Fibroblast of skin of scalp (primary cell): ENCODE results near the gene ABCC11.
"Not testable (repeated sequence)": the region's sequence is repeated elsewhere in the genome, so short reads cannot be mapped to it uniquely, and the experiment has no call there.

ENCODE experiments used
- DNase-seq: peaks from one replicate; pipeline ENCODE4 v3.0.0-alpha.2; 2013

ABCC11 gene

GRCh38 chr16:48246066-48246465 is 1.3 kb downstream of the ABCC11 start:
- DNase-seq = no peak

GRCh38 chr16:48244863-48245195 is 2.5 kb downstream of the ABCC11 start:
- no peak for DNase-seq

GRCh38 chr16:48244080-48244862 is 3.1 kb downstream of the ABCC11 start, which contains the start of gene LONP2:
TSS of gene LONP2 (plus strand) at chr16:48244300. CDS start at chr16:48244389, 89 bp downstream.
- peak; percentile 89 for DNase-seq

- not testable (repeated sequence) for DNase-seq
These were observed 7.2 kb downstream of the ABCC11 start for GRCh38 chr16:48240147-48240546.

- DNase-seq = no peak
These were observed 11.1 kb downstream of the ABCC11 start for GRCh38 chr16:48236286-48236685.

- no peak for DNase-seq
These were observed 11.7 kb downstream of the ABCC11 start for GRCh38 chr16:48235556-48236136.

- DNase-seq = no peak
These were observed 12.2 kb downstream of the ABCC11 start for GRCh38 chr16:48235058-48235555.

- no peak for DNase-seq
These were observed 12.7 kb downstream of the ABCC11 start for GRCh38 chr16:48234630-48235029.

- DNase-seq = no peak
These were observed 14.8 kb downstream of the ABCC11 start for GRCh38 chr16:48232493-48233040.

- peak; percentile 42 for DNase-seq
These were observed 15.4 kb downstream of the ABCC11 start for GRCh38 chr16:48231727-48232492.

GRCh38 chr16:48225456-48225855 is 21.9 kb downstream of the ABCC11 start:
- DNase-seq = peak; percentile 9

- DNase-seq = no peak
These were observed 23.8 kb downstream of the ABCC11 start for GRCh38 chr16:48223490-48223889.

- no peak for DNase-seq
These were observed 26.4 kb downstream of the ABCC11 start for GRCh38 chr16:48220891-48221290.

- no peak for DNase-seq
These were observed 28.9 kb downstream of the ABCC11 start for GRCh38 chr16:48218473-48218872.

- DNase-seq = no peak
These were observed 29.6 kb downstream of the ABCC11 start for GRCh38 chr16:48217708-48218107.

GRCh38 chr16:48215738-48216137 is 31.6 kb downstream of the ABCC11 start:
- DNase-seq = no peak

GRCh38 chr16:48212033-48212432 is 35.3 kb downstream of the ABCC11 start:
- DNase-seq = no peak

- no peak for DNase-seq
These were observed 36.6 kb downstream of the ABCC11 start for GRCh38 chr16:48210747-48211146.

GRCh38 chr16:48206594-48207242 is 40.6 kb downstream of the ABCC11 start:
- peak; percentile 4 for DNase-seq

GRCh38 chr16:48204825-48205151 is 42.6 kb downstream of the ABCC11 start:
- no peak for DNase-seq

- no peak for DNase-seq
These were observed 43.1 kb downstream of the ABCC11 start for GRCh38 chr16:48203974-48204824.
